Fibroblast of pulmonary artery (primary cell): Measurements from ENCODE around the gene INTS1.

Experiments
- DNase-seq: peaks from one replicate; pipeline ENCODE4 v3.0.0-alpha.2; 2010; ENCODE audit warnings: low read depth
- H3K4me3 ChIP-seq: replicated peaks from 2 replicates; pipeline ENCODE4 v1.5.1; 2011; ENCODE audit warnings: low read depth, mild to moderate bottlenecking, control low read depth, low read length, moderate library complexity
- CTCF ChIP-seq: IDR thresholded peaks from 2 replicates; pipeline ENCODE4 v1.5.1; 2011; ENCODE audit warnings: mild to moderate bottlenecking, control low read depth, low read length, inconsistent platforms; ENCODE audit errors: missing control alignments

INTS1 gene

DNA sequence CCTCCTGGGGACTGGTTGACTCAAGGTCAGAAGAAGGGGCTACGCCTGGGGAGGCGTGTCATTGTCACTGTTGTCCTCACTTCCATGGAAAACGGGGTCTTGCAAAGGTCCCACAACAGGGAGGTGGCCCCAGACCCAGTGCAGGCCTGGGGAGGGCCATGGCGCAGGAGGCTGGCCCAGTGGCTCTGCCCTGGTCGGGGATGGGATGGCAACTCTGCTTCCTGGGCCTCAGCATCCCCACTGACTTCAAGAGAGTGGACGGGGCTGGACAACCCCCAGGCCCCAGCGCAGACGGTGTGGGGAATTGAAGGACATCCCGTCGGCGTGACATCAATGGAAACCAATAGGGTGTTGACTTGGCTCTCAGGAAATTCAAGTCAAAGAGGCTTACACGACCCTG, 80.1 kb downstream of the INTS1 start:
- no peak overlapping the region for H3K4me3 ChIP-seq
- no peak for TF ChIP-seq CTCF
- no peak for DNase-seq

GRCh38 chr7:1423264-1423811, 80.9 kb downstream of the INTS1 start:
- DNase-seq = no peak
- no peak overlapping the region for H3K4me3 ChIP-seq
- no peak for TF ChIP-seq CTCF

DNA sequence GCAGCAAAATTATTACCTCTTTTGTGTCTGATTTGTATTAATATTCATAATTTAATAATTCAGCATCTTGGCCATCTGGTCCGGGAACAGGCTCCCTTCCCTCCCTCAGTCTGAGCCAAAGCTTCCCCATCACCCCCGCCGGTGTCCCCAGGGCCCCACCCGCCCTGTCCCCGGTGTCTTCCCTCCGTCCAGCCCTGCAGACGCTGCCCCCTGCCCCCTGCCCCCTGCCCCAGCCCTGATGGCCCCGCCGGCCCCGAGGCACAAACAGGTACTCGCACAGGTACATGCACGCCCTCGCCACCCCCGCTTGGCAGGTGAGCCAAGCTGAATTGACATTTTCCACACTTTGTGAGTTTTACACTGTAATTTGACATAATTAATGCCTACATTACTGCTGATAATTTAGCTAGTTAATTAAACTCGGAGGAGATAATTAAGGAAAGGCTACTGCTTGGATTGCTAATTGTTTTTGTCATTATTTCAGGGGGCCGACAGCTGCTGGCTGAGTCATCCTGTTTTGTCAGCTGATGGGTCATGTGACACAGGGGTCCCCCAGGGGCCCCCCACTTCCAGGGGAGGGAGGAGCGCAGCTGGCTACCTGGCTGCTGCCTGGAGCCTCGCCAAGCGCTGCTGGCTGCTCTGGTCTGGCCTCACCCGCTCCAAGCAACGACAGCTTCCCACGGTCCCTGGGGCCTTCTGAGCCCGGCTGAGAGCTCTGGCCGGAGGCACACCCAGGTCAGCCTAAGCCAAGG, 81.5 kb downstream of the INTS1 start:
- TF ChIP-seq CTCF = no peak
- DNase-seq = no peak
- H3K4me3 ChIP-seq = no peak overlapping the region

- DNase-seq = no peak
- TF ChIP-seq CTCF = no peak
- H3K4me3 ChIP-seq = no peak overlapping the region
These were observed 82.2 kb downstream of the INTS1 start for GRCh38 chr7:1421946-1422345.

- DNase-seq = no peak
- no peak for TF ChIP-seq CTCF
- H3K4me3 ChIP-seq = no peak overlapping the region
These were observed 83.0 kb downstream of the INTS1 start for GRCh38 chr7:1421020-1421790.
